Stimulated activated CD4-positive, alpha-beta T cell treated with anti-CD3 and anti-CD28 coated beads, Interleukin-2, amount 100 ng/mL, for 48 hours (primary cell): ENCODE measurements around the gene ANKRD44.
"Not testable (repeated sequence)": the region's sequence is repeated elsewhere in the genome, so short reads cannot be mapped to it uniquely, and the experiment has no call there.

Experiments
- DNase-seq, 2 donors: peaks; one replicate each; pipeline ENCODE4 v3.0.0-alpha.2; 2020

ANKRD44 gene

GRCh38 chr2:197071213-197071612 lies 239.4 kb downstream of the ANKRD44 start:
- DNase-seq = no peak

- DNase-seq = no peak
Measured at GRCh38 chr2:197069958-197070357, 240.6 kb downstream of the ANKRD44 start.

DNA sequence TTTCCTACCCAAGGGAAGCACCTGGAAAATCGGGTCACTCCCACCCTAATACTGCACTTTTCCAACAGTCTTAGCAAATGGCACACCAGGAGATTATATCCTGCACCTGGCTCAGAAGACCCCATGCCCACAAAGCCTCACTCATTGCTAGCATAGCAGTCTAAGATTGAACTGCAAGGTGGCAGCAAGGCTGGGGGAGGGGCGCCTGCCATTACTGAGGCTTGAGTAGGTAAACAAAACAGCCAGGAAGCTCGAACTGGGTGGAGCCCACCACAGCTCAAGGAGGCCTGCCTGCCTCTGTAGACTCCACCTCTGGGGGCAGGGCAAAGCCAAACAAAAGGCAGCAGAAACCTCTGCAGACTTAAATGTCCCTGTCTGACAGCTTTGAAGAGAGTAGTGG lies 248.0 kb downstream of the ANKRD44 start:
- not testable (repeated sequence) for DNase-seq

- DNase-seq = no peak
Measured at GRCh38 chr2:197059477-197059876, 251.1 kb downstream of the ANKRD44 start.

GRCh38 chr2:197058777-197059300 lies 251.7 kb downstream of the ANKRD44 start:
- no peak for DNase-seq

- no peak for DNase-seq
Measured at GRCh38 chr2:197057959-197058358, 252.6 kb downstream of the ANKRD44 start.

DNA sequence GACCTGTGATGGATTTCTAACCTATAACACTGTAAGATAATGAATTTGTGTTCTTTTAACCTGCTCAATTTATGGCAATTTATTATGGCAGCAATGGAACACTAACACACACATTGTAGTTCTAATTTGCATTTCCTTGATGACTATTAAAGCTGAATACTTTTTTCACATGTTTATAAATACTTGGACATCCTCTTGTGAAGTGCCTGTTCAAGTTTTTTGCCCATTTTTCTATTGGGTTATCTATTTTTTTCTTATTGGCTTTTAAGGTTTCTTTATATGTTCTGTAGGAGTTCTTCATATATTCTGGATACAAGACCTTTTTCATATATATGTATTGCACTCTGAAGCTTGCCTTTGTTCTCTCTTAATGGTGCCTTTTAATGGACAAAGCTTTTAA lies 255.5 kb downstream of the ANKRD44 start:
- DNase-seq = no peak

DNA sequence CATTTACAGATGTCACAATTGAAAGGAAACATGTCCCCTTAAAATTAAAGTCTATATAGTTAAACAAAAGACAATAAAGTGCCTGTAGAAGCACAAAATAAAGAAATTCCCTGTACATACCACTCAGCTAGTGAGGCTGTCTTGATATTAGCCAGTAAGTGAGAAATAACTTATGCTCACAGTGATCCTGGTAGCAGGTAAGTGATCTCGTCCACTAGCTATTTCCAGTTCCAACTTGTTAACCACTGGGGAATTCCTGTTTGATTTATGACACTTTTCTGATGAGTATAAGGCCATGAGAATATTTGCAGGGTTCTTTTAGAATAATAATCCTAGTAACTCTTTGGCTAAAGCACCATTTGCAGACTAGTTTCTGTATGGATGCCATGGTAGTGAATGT lies 256.1 kb downstream of the ANKRD44 start:
- DNase-seq = no peak

GRCh38 chr2:197052356-197052755 lies 258.2 kb downstream of the ANKRD44 start:
- no peak for DNase-seq

DNA sequence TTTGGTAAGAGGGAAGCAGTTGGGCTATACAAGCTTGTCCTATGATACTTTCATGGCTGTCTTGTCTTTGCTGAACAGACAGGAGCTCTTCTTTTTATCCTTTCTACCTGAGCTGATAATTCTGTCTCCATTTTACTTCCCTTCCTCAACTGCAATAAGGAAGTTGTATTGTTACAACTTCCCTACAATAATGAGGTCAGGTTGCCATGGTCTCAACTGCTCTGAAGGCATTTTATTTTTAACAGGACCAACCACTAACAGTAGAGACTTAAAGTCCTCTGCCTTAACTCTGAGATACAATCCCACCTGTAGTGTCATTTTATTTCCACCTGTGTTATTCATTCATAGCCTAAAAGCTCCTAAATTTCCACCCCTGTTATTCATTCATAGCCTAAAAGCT lies 265.5 kb downstream of the ANKRD44 start:
- DNase-seq = no peak

DNA sequence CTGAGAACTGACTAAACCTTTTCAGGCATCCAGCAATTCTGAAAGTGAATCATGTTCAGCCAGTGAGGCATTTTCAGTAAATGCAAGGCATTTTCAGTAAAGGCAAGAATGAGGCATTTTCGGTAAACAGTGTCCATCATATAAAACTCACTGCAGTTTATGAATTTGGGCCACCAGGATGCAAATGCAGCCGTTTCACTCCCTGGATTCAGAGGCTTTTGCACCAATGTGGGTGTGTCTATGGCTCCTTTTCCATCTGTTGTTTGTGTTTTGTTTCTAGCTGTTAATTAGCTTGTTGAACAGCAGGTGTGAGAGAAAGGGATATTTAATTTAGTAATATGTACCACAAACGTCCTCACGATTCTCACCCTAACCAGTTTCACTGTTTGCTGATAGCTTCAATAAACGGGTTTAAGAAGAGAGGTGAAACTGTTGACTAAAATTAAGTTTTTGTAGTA lies 267.8 kb downstream of the ANKRD44 start:
- no peak for DNase-seq

- no peak for DNase-seq
Measured at GRCh38 chr2:197037863-197038398, 272.6 kb downstream of the ANKRD44 start.

DNA sequence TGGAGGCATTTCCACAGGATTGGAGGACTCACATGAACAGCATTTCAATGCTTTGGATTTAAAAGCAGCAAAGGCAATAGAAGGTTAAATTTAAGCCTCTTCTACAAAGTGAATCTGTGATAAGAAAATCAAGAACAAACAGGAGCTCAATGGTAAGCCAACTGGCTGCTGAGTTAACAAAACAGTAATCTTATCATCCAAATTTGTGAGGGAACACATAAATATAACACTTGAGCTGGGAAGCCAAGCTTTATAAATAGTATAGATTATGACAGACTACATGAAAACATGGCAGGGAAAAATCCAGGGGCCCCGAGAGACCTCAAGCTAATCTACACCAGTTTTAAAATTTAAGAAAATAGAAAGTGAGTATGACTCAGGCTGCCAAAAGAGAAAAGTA lies 275.6 kb downstream of the ANKRD44 start:
- DNase-seq = no peak

DNA sequence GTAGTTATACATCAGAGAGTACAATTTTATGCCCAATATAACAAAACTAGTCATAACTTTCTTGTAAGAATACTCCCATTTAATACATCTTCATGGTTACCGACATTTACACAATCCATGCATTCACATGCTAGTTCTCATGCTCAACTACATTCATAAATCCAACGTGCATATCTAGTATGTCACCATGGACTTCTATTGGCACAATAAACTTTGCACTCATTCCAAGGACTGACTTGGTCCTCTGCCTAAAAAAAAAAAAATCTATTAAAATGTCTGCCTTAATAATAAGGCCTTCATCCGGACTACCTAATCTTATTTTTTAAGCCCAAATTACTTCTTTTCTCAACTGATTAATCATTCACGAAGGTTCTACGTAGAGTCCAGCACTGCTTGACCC lies 276.3 kb downstream of the ANKRD44 start:
- DNase-seq = no peak

- no peak for DNase-seq
Measured at GRCh38 chr2:197033222-197033621, 277.4 kb downstream of the ANKRD44 start.

GRCh38 chr2:197031803-197032202 lies 278.8 kb downstream of the ANKRD44 start:
- DNase-seq = no peak

DNA sequence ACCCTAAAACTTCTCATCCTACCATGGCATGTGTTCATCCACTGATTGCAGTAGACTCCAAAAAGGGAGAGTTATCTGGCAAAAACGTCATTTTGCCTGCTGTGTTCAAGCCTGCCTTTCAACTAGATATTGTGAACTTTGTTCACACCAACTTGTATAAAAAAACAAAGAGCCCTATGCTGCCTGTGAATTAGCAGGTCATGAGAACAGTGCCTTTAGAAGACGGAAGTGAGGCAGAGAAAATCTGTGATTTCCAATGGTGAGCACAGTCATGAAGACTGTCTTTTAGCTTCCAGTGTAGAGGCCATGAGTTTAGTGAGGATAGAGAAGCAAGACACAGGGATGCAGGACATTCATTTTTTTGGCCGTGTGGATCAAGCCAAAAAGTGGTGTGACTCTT lies 280.5 kb downstream of the ANKRD44 start:
- no peak for DNase-seq

GRCh38 chr2:197028633-197029032 lies 281.9 kb downstream of the ANKRD44 start:
- DNase-seq = no peak

- DNase-seq = no peak
Measured at GRCh38 chr2:197028230-197028629, 282.4 kb downstream of the ANKRD44 start.

- no peak for DNase-seq
Measured at GRCh38 chr2:197024206-197024605, 286.4 kb downstream of the ANKRD44 start.

DNA sequence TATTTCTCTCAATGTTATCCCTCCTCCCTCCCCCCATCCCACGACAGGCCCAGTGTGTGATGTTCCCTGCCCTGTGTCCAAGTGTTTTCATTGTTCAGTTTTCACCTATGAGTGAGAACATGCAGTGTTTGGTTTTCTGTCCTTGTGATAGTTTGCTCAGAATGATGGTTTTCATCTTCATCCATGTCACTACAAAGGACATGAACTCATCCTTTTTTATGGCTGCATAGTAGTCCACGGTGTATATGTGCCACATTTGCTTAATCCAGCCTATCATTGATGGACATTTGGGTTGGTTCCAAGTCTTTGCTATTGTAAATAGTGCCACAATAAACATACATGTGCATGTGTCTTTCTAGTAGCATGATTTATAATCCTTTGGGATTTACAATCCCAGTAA lies 289.7 kb downstream of the ANKRD44 start:
- DNase-seq = not testable (repeated sequence)

GRCh38 chr2:197013098-197013497 lies 297.5 kb downstream of the ANKRD44 start:
- no peak for DNase-seq

DNA sequence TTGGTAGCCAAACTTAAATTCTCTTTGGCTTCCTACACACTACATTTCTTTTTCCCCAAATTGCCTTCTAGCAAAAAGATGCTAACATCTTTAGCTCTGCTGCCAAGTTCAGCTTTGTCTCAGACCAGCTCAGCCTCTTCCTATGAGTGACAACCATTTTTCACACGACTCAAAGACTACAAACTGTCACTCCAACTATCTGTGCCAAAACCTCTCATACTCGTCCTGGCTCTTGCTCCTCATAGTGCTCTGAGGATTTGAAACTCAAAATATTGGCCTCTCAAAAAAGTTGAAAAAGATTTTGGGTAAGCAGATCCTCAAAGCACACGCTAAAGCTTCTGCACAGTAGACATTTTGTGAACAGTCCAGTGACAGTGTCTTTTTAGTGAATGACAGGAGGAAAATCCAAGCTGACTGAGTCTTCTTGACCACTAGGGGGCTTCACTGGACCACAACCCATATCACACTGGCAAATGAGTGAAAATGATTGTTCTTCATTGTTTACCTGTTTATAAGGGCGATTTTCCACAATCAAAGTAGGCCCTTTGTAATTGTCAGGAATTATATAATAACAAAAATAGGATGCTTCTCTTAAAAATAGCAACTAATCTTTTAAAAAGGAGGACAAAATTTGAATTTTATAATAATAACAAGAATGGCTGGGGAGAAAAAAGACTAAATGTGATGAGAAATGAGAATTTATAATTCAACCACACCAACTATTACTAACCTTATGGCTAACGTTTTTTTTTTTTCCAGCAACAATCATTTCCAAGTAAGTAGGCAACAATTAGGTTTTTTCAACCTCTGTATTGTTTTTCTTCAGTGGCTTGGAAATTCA lies 298.6 kb downstream of the ANKRD44 start:
- no peak for DNase-seq

DNA sequence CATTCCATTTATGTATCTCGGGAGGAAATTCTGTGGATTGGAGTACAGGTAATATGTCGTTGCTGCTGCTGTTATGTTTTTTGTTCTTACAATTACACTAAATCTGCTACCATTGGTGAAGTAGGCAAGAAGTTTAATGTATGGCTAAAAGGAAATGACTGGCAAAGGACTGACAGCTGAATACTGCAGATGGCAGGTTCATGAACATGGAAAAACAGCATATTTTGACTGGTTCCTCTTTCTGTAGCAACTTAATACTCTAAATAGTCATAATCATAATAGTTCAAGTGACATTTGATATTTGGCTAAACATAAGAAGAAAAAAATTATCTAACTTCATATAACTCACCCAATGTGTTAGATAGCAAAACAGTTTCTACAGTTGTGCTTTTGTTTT lies 299.6 kb downstream of the ANKRD44 start:
- DNase-seq = no peak
